Transverse colon (tissue), 4 donors: Measurements from ENCODE around the gene FABP2. TPM values are rescaled to one million over a fixed set of nuclear protein-coding genes. Genes with fewer than 3 reads are reported as not detected.
A peak's percentile ranks its signal among the peaks of the same experiment; 100 is the strongest.

Source experiments
- DNase-seq: peaks from one replicate; pipeline ENCODE4 v3.0.0-alpha.2; 2019
- H3K27ac ChIP-seq, 4 donors: fragments of 200-600 bp; sonication (generic); 2 replicates each; pipeline ENCODE4 v1.5.1; 2016 to 2018; ENCODE audit warnings: inconsistent platforms in 4 of 4
- H3K27me3 ChIP-seq: fragments of 200-600 bp; sonication (generic); 2 replicates; pipeline ENCODE4 v1.5.1; 2017; ENCODE audit warnings: inconsistent platforms
- H3K36me3 ChIP-seq, 4 donors: fragments of 200-600 bp; sonication (generic); 2 replicates each; pipeline ENCODE4 v1.5.1; 2017 to 2019; ENCODE audit warnings: inconsistent platforms in 4 of 4
- H3K4me1 ChIP-seq, 4 donors: fragments of 200-600 bp; sonication (generic); 2 replicates each; pipeline ENCODE4 v1.5.1; 2017 to 2020; ENCODE audit warnings: inconsistent platforms in 4 of 4
- H3K4me3 ChIP-seq, 4 donors: fragments of 200-600 bp; sonication (generic); 1 replicate in 1 of 4; 2 replicates in 3 of 4; pipeline versions ENCODE4 v1.5.1 to v1.6.1; 2017 to 2019; ENCODE audit warnings: inconsistent platforms in 4 of 4
- H3K9me3 ChIP-seq, 2 donors: fragments of 200-600 bp; sonication (generic); 2 replicates each; pipeline ENCODE4 v1.5.1; 2017 to 2019; ENCODE audit warnings: inconsistent platforms in 2 of 2
- EP300 ChIP-seq: sonication (generic); formaldehyde crosslinking; IDR thresholded peaks from one replicate; pipeline ENCODE4 v1.6.1; 2017; ENCODE audit warnings: antibody characterized with exemption, low read depth
- POLR2A ChIP-seq: fragments of 450-650 bp; IDR thresholded peaks from one replicate; pipeline ENCODE4 v1.6.1; 2016; ENCODE audit warnings: antibody characterized with exemption, mild to moderate bottlenecking, moderate library complexity
- POLR2AphosphoS5 ChIP-seq, 3 donors: sonication (generic); formaldehyde crosslinking; IDR thresholded peaks; one replicate each; pipeline ENCODE4 v1.6.1; 2016; ENCODE audit warnings: antibody characterized with exemption in 3 of 3
- WGBS, 2 donors: methylation state at CpG; one replicate each; pipeline ENCODE4 v1.1.5; 2018; ENCODE audit warnings: low coverage in 1 of 2; 5-methylcytosine and 5-hydroxymethylcytosine counted together
- in situ Hi-C, 4 donors: fragments of 200-750 bp; cut with MboI; loops; one replicate each; pipeline versions ENCODE4 v1.15.0 to v1.15.1; 2017; ENCODE audit warnings: low sequenced_read_pairs in 3 of 4, low pct_ligation_motif_present in 1 of 4, low pct_unique_long_range_greater_than_20kb in 1 of 4
- intact Hi-C: fragments of 100-400 bp; cut with DNase I; formaldehyde crosslinking; loops from one replicate; pipeline ENCODE4 v1.15.1; 2023; ENCODE audit warnings: low total_unique reads
- total RNA-seq, 4 donors: library from RNA; depleted of rRNA; stranded (reverse); fragments of >200 nt; gene quantifications; one replicate each; pipeline ENCODE4 v1.1.0, GENCODE V29; 2016
- TF ChIP-seq, protein P1 (sequence below), 5 experiments: fragments of 200-600 bp in 3 of 5; fragments of 450-650 bp in 2 of 5; sonication (generic) in 3 of 5; IDR thresholded peaks; 1 replicate in 2 of 5; 2 replicates in 3 of 5; pipeline ENCODE4 v1.5.1; 2016 to 2017; ENCODE audit warnings: antibody characterized with exemption in 5 of 5, inconsistent platforms in 3 of 5, mild to moderate bottlenecking in 2 of 5, moderate library complexity in 1 of 5

FABP2 gene
- total RNA-seq, 4 donors from 2014 or later = 3.4 to 55.4 (median 17.1) TPM

DNA sequence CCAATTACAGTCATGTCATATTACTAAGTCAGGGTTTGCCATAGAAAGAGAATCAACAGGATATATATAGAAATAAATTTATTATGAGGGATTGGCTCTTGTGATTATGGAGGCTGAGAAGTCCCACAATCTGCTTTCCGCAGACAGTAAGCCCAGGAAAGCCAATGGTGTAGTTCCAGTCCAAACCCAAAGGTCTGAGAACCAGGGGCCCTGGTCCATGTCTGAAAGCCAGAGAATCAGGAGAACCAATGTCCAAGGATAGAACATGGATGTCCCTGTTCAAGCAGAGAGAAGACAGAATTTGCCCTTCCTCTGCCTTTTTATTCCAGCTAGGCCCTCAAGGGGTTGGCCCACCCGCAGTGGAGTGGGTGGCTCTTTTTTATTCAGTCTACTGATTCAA lies 25.6 kb downstream of the FABP2 start:
- H3K9me3 ChIP-seq = no peaks in the 10 kb centered on the region
- no peaks in the 10 kb centered on the region for H3K27me3 ChIP-seq
- WGBS, 2 donors = 80 to 91% methylated on average over 2 of the region's 2 CpGs
- no peak overlapping the region for H3K4me3 ChIP-seq
- H3K4me1 ChIP-seq = peaks cover 6 to 30% (median 26%) of the 10 kb centered on the region in 4 donors
- in situ Hi-C loops = loop anchor here in 2 of 4 donors (10.0 to 25.0 kb wide), 2 partner anchors 312 to 559 kb away; no protein-coding TSS in a partner anchor
- H3K36me3 ChIP-seq = peaks cover 0 to 18% (median 8%) of the 10 kb centered on the region in 4 donors
- DNase-seq = no peak
- intact Hi-C loops = no loop called here
- TF ChIP-seq POLR2A (no peak), POLR2AphosphoS5 (IDR thresholded peaks at IDR 0.05) (no peak)
- no peak overlapping the region for H3K27ac ChIP-seq

GRCh38 chr4:119290598-119290997 lies 31.3 kb downstream of the FABP2 start:
- no peak overlapping the region for H3K4me3 ChIP-seq

DNA sequence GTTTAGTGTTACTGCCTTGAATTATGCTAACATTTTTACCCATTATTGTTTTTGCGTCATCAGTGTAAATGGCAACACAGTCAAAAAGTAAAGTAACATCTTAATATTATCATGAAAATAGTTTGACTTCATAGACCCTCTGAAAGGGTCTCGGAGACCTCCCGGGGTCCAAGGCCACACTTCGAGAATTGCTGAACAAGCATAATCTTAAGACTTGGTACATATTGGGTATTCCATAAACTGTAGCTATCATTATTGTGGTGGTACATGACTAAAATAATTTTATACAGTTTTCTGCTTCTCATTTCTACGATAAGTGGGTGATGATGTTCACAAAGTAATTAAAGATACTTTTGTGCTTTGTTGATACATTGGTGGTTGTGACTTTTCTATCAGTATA lies 32.6 kb downstream of the FABP2 start:
- H3K27me3 ChIP-seq = no peaks in the 10 kb centered on the region
- in situ Hi-C loops (loop anchor here in 1 of 4 donors (5.0 to 25.0 kb wide), 2 partner anchors 247 to 552 kb away; no protein-coding TSS in a partner anchor), intact Hi-C loops (loop anchor here (10.0 kb wide), 1 partner anchor 245 kb away; no protein-coding TSS in a partner anchor)
- peaks cover 0 to 16% (median 5%) of the 10 kb centered on the region in 4 donors for H3K36me3 ChIP-seq
- TF ChIP-seq POLR2A (no peak), EP300 (no peak), POLR2AphosphoS5 (IDR thresholded peaks at IDR 0.05) (no peak)
- TF ChIP-seq, protein P1, sequence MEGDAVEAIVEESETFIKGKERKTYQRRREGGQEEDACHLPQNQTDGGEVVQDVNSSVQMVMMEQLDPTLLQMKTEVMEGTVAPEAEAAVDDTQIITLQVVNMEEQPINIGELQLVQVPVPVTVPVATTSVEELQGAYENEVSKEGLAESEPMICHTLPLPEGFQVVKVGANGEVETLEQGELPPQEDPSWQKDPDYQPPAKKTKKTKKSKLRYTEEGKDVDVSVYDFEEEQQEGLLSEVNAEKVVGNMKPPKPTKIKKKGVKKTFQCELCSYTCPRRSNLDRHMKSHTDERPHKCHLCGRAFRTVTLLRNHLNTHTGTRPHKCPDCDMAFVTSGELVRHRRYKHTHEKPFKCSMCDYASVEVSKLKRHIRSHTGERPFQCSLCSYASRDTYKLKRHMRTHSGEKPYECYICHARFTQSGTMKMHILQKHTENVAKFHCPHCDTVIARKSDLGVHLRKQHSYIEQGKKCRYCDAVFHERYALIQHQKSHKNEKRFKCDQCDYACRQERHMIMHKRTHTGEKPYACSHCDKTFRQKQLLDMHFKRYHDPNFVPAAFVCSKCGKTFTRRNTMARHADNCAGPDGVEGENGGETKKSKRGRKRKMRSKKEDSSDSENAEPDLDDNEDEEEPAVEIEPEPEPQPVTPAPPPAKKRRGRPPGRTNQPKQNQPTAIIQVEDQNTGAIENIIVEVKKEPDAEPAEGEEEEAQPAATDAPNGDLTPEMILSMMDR (IDR thresholded peaks at IDR 0.05) = no peak
- no peak for DNase-seq
- no peaks in the 10 kb centered on the region for H3K9me3 ChIP-seq
- no peak overlapping the region for H3K4me3 ChIP-seq
- 94 to 100% methylated on average over 3 to 5 of the region's 5 CpGs for WGBS, 2 donors
- H3K4me1 ChIP-seq = peaks cover 0 to 22% (median 12%) of the 10 kb centered on the region in 4 donors
- no peak overlapping the region for H3K27ac ChIP-seq

More at GRCh38 chr4:119290598-119290997, 31.3 kb downstream of the FABP2 start:
- TF ChIP-seq, protein P1 (IDR thresholded peaks at IDR 0.05) = no peak
- TF ChIP-seq POLR2AphosphoS5 (IDR thresholded peaks at IDR 0.05) (no peak), POLR2A (no peak), EP300 (no peak)
- Histone ChIP-seq H3K4me1 (peaks cover 0 to 9% (median 3%) of the 10 kb centered on the region in 4 donors), H3K27me3 (no peaks in the 10 kb centered on the region), H3K36me3 (peaks cover 0 to 16% (median 5%) of the 10 kb centered on the region in 4 donors), H3K27ac (no peak overlapping the region), H3K9me3 (no peaks in the 10 kb centered on the region)
- 45 to 51% methylated on average over 1 of the region's 1 CpG for WGBS, 2 donors
- no peak for DNase-seq
- in situ Hi-C loops = loop anchor here in 2 of 4 donors (10.0 to 25.0 kb wide), 2 partner anchors 306 to 553 kb away; no protein-coding TSS in a partner anchor
- intact Hi-C loops = no loop called here

DNA sequence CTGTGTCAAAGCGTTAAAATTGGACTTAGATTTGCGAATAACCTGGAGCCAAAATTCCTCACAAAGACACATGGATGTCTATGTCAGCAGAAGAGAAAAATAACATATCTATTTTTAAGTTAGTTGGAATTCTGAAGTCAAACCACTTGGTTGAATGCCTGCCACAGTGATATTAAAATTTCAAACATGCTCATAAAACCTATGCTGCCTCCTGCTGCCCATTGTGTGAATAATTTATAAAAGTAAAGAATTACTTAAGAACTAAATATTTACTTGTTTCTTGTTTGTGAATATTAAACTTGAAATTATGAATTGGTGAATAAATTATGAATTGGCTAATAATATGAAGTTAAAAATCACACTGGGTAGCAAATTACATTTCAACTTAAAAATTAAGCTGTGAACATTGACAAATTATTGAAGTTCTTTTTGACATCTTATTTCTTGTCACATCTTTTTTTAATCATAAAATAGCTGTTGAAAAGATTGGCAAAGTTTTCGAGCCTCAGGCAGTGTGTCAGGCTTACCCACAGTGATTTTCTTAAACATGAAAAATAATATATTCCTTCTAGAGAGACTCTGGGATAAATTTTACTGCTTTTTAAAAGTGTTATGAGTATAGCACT lies 35.4 kb downstream of the FABP2 start:
- in situ Hi-C loops = loop anchor here in 1 of 4 donors (5.0 to 25.0 kb wide), 2 partner anchors 244 to 549 kb away; no protein-coding TSS in a partner anchor
- H3K27me3 ChIP-seq = no peaks in the 10 kb centered on the region
- TF ChIP-seq, protein P1 (IDR thresholded peaks at IDR 0.05) = peak; percentile 48 to 76 (median 56)
- TF ChIP-seq EP300 = no peak
- TF ChIP-seq POLR2AphosphoS5 (IDR thresholded peaks at IDR 0.05) = no peak
- no peak for TF ChIP-seq POLR2A
- no peaks in the 10 kb centered on the region for H3K36me3 ChIP-seq
- WGBS, 2 donors = 54 to 65% methylated on average over 3 of the region's 3 CpGs
- no peak for DNase-seq
- peaks cover 0 to 28% (median 16%) of the 10 kb centered on the region in 4 donors for H3K4me1 ChIP-seq
- intact Hi-C loops = loop anchor here (10.0 kb wide), 1 partner anchor 242 kb away; no protein-coding TSS in a partner anchor
- H3K9me3 ChIP-seq = no peaks in the 10 kb centered on the region
- H3K27ac ChIP-seq = peak overlapping the region in 1 of 4 donors; percentile 49
- no peak overlapping the region for H3K4me3 ChIP-seq
